ENCODE results near the gene ID3. TPM values are rescaled to one million over a fixed set of nuclear protein-coding genes. Genes with fewer than 3 reads are reported as not detected.
"Not testable (repeated sequence)": the region's sequence is repeated elsewhere in the genome, so short reads cannot be mapped to it uniquely, and the experiment has no call there.

Gene ID3
- total RNA-seq, 1 experiment from 2014 or later: 336 TPM

DNA sequence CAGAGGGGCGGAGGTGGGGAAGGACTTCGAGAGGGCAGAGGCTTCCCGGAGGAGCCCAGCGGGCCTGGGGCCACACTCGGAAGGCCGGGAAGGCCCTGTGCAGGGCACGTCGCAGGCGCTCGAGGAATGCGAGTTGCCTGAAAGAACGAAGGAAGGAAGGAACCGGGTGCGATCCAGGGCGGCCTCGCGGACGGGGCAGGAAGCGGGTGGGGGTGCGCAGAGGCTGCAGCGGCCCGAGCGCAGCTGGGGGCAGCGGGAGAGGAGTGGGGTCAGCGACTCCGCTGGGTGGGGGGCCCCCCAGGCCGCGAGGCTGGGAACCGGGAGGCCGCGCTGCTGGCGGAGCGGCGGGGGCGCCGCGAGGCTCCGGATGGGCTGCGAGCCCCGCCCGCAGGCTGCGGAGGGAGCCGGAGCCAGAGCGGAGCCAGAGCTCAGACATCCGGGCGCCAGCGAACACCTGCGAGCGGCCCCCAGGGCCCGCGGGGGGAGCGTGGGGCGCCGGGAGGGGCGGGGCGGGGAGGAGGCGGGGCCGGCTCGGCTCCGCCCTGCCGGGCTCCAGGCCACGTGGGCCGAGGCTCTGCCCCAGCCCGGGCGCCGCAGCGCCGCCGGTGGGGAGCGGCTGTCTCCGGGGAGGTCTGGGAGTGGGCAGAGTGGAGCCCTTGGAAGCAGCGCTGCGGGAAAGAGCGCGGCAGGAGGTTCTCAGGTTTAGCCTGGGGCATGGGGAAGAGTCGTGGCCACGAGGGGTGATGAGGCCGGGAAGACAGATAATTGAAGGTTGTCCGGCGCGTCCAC, 4.6 kb downstream of the ID3 start:
- H3K9me3 ChIP-seq (replicated peaks): no peaks in the 10 kb centered on the region
- peak overlapping the region; percentile 79 for H3K4me3 ChIP-seq
- H3K27ac ChIP-seq: peak overlapping the region; percentile 99
- peaks cover 36% of the 10 kb centered on the region for H3K4me1 ChIP-seq
- H3K27me3 ChIP-seq: no peaks in the 10 kb centered on the region
- DNase-seq: peak; percentile 98 to 99
- H3K36me3 ChIP-seq: peaks cover 21% of the 10 kb centered on the region

DNA sequence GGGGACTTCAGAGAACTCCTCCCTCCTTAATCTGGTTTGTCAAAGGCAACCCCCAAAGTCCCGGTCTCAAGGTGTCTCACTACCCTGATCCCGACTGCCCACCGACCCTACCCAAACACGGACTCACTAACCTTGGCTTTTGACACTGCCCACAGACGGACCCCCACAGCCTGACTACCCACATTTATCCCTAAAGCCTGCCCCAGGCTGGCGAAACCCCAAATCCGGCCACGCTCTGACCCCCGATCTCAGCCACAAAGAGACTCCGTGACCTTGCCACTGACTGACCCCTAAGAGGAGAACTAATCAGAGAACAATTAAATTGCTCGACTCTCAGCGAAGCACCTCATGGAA, 5.2 kb downstream of the ID3 start:
- Histone ChIP-seq H3K27ac (peak overlapping the region; percentile 97), H3K27me3 (no peaks in the 10 kb centered on the region), H3K36me3 (peaks cover 21% of the 10 kb centered on the region), H3K4me3 (peak overlapping the region; percentile 55), H3K9me3 (replicated peaks) (no peaks in the 10 kb centered on the region), H3K4me1 (peaks cover 36% of the 10 kb centered on the region)
- no peak for DNase-seq

DNA sequence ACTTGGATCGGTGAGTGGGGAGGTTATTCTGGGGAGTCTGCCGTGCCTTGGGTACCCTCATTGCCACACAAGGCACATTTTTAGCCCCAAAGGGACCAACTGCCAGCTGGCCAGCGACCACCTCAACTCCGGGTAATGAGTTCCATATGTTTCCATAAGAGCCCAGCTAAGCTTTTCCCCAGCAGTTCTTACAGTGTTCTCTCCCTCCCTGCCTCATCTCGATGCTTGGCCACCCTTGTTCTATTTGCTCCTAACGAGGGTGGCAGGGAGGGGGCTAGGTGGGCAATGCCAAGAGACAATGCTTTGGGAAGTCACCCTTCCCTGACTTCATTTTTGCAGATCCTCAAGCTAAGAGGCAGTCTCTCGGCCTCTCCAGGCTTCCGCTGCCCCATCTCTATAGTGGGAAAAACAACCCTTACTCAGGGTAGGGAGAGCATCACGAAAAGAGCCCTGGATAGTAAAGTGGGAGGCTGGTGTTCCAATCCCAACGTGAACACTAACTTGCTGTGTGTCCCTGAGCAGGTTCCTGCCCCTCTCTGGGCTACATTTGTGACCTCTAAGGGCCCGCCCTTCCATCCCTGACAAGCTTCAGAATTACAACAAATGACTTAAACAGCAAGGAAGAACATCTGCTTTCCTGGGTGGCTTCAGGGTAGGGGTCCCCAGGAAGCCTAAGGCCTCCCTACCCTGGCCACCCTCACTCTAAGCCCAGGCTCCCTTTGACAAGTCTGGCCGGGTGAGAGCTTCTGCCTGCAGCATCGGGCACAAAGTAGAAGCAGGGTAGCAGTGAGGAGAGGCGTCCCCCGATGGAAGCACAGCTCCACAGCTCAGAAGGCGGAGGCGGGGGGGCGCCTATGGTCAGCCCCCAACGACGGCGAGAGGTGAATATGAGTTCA, 5.8 kb downstream of the ID3 start:
- Histone ChIP-seq H3K27me3 (no peaks in the 10 kb centered on the region), H3K4me3 (peak overlapping the region; percentile 55), H3K4me1 (peaks cover 38% of the 10 kb centered on the region), H3K27ac (peak overlapping the region; percentile 97), H3K9me3 (replicated peaks) (no peaks in the 10 kb centered on the region), H3K36me3 (peaks cover 16% of the 10 kb centered on the region)
- peak; percentile 73 to 75 for DNase-seq

DNA sequence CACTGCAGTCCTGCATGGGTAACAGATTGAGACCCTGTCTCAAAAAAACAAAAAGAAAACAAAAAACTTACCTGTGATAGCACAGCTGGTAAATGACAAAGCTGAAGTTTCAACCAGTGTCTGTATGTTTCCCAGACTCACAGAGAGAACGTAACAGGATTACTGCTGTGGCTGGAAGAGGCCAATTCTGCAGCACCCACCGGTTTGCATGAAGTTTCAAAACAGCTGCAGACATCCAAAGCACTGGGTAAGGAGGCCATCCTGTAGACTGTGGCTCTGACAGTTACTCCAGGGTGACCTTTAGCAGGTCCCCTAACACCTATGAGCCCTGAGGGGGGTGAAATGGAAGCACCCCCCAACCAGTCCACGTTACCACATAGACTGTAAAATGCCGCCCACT, 7.5 kb downstream of the ID3 start:
- peaks cover 37% of the 10 kb centered on the region for H3K4me1 ChIP-seq

DNA sequence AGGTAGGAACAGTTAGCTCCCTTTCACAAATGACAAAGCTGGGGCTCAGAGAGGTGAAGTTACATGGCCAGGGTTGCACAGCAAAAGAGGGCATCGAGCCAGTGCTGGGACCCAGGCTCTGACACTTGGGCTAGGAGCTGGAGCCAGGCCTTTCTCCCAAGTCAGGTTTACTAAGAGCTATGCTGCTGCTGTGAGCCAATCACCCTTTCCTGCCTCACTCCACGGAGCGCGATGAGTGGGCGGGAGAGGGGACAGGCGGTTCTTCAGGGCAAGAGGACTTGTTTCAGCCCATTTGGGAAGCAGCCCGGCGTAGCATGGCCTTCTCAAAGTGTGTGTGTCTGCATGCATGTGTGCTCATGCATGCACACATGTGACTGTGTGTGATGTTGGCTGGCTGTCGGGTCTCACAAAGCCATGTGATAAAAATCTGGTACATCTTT, 10.6 kb downstream of the ID3 start:
- Histone ChIP-seq H3K9me3 (replicated peaks) (no peaks in the 10 kb centered on the region), H3K36me3 (no peaks in the 10 kb centered on the region), H3K27me3 (no peaks in the 10 kb centered on the region), H3K4me1 (peaks cover 27% of the 10 kb centered on the region), H3K4me3 (no peak overlapping the region), H3K27ac (no peak overlapping the region)
- no peak for DNase-seq

More for the DNA sequence above, 7.5 kb downstream of the ID3 start:
- Histone ChIP-seq H3K36me3 (peaks cover under 1% of the 10 kb centered on the region; the same call in 1 of the 2 replicates), H3K27me3 (no peaks in the 10 kb centered on the region), H3K4me3 (no peak overlapping the region), H3K9me3 (replicated peaks) (no peaks in the 10 kb centered on the region), H3K27ac (no peak overlapping the region; the same call in 1 of the 2 replicates)
- peak; percentile 60 to 79 for DNase-seq

DNA sequence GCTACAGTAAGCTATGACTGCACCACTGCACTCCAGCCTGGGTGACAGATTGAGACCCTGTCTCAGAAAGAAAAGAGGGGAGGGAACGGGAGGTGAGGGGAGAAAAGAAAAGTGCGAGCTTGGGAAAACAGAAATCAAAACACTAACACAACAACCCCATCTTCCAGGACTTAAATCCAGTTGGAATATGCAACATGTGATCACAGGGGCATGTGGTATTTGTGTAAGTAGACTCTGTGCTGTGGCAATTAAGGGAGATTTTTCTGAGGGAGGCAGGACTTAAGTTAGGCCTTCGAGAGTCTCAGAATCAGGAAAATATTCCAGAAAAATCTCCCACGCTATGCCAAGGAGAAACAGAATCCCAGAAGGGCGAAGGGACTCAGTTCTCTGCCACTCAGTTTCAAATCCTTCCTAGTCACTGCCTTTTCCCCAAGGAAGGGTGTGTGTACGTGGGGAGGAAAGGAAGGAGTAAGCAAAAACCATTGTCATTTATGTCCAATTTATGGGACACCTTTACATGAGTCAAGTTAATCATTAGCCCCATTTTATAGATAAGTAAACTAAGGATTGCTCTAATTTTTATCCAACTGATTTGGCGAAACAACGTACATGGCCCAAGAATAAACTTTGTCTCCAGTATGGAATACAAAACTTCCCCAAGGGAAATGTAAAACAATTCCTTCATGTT, 12.3 kb downstream of the ID3 start:
- Histone ChIP-seq H3K4me1 (peaks cover 19% of the 10 kb centered on the region), H3K36me3 (no peaks in the 10 kb centered on the region), H3K27me3 (no peaks in the 10 kb centered on the region), H3K4me3 (no peak overlapping the region), H3K9me3 (replicated peaks) (no peaks in the 10 kb centered on the region), H3K27ac (no peak overlapping the region)
- DNase-seq: no peak

DNA sequence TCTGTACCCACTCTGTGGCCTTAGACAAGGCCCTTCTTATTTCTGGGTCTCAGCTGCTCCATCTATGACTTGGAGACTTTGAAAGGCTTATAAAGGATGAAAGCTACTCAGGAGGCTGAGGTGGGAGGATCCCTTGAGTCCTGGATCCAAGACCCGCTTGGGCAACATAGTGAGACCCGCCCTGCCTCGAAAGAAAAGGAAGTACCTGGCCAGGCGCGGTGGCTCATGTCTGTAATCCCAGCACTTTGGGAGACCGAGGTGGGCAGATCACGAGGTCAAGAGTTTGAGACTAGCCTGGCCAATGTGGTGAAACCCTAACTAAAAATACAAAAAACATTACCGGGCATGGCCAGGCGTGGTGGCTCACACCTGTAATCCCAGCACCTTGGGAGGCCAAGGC, 13.4 kb downstream of the ID3 start:
- H3K36me3 ChIP-seq: no peaks in the 10 kb centered on the region
- no peak for DNase-seq

DNA sequence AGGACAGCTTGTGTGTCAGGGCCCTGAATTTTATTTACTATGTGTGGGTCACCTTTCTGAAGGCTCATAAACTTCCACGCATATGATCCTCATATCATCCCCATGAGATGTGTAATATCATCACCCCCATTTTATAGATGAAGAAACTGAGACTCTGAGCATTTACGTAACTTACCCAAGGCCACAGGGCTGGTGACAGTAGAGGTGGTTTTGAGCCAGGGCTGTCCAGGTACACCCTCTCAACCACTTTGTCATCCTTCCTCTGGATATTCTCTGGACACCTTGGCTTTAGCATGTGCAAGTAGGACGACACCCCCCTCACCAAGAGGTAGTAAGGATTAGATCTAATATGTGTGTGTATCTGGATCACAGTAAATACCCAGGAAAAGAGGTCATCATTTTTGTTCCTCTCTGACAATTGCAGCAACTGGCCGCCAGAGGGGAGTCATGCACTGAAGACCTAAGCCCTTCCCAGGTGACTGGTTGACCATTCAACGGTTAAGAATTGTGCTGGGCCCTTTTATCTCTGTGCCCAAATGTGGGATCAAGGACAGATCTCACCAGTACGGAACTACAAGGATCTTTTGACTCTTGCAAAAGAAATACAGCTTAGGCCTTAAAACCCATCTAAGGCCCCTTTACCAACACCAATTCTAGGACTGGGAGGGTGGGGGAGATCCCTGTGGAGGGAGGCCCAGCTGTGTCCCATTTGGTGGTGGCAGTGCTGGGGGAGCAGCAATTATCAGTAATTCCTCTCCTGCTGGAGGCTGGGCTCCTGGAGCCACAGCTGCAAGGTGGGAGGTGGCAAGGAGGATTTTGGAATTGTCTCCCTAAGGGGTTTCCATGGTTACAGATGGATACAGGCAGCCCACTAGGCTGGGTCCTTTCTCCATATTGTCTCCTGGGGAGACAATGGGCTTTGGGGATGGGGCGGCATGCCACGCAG, 14.6 kb downstream of the ID3 start:
- no peaks in the 10 kb centered on the region for H3K27me3 ChIP-seq
- no peak overlapping the region for H3K4me3 ChIP-seq
- H3K27ac ChIP-seq: no peak overlapping the region
- H3K36me3 ChIP-seq: no peaks in the 10 kb centered on the region
- H3K4me1 ChIP-seq: peaks cover 13% of the 10 kb centered on the region; the same call in 1 of the 2 replicates
- DNase-seq: peak; percentile 80 to 94
- no peaks in the 10 kb centered on the region for H3K9me3 ChIP-seq (replicated peaks)

More for the DNA sequence above, 13.4 kb downstream of the ID3 start:
- H3K27ac ChIP-seq: no peak overlapping the region
- no peaks in the 10 kb centered on the region for H3K9me3 ChIP-seq (replicated peaks)
- peaks cover 13% of the 10 kb centered on the region; the same call in 1 of the 2 replicates for H3K4me1 ChIP-seq
- H3K4me3 ChIP-seq: no peak overlapping the region
- no peaks in the 10 kb centered on the region for H3K27me3 ChIP-seq

DNA sequence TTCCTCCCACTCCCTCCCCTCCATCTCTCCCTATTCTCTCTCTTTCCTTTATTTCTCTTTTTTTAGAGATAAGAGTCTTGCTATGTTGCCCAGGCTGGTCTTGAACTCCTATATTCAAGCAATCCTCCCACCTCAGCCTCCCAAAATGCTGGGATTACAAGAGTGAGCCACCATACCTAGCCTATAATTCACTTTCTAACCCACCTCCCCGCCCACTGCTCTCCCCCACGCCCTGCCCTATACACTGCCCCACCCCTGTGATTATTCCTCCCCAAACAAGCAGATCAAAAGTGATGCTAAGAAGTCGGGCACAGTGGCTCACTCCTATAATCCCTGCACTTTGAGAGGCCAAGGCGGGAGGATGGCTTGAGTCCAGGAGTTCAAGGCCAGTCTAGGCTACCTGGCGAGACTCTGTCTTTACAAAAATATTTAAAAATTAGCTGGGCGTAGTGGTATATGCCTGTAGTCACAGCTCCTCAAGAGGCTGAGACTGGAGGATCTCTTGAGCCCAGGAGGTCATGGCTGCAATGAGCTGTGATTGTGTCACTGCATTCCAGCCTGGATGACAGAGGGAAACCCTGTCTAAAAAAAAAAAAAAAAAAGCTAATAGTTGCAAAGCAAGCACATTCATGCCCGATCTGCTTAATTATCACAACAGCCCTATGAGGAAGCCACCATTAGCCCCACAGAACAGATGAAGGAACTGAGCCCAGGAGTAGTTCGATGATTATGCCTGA, 15.4 kb downstream of the ID3 start:
- Histone ChIP-seq H3K4me3 (no peak overlapping the region), H3K36me3 (no peaks in the 10 kb centered on the region), H3K4me1 (peaks cover 11% of the 10 kb centered on the region; the same call in 1 of the 2 replicates), H3K27me3 (no peaks in the 10 kb centered on the region), H3K27ac (no peak overlapping the region), H3K9me3 (replicated peaks) (no peaks in the 10 kb centered on the region)
- no peak for DNase-seq

DNA sequence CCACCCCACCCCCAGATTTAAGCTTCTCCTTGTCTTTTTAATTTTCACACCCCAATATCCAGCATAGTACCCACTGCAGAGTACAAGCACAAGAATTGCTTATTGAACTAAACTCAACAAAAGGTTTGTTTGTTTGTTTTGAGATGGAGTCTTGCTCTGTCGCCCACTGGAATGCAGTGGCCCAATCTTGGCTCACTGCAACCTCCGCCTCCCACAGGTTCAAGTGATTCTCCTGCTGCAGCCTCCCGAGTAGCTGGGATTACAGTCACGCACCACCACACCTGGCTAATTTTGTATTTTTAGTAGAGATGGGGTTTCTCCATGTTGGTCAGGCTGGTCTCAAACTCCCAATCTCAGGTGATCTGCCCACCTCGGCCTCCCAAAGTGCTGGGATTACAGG, 16.4 kb downstream of the ID3 start:
- not testable (repeated sequence) for DNase-seq, H3K27ac ChIP-seq, H3K4me3 ChIP-seq

DNA sequence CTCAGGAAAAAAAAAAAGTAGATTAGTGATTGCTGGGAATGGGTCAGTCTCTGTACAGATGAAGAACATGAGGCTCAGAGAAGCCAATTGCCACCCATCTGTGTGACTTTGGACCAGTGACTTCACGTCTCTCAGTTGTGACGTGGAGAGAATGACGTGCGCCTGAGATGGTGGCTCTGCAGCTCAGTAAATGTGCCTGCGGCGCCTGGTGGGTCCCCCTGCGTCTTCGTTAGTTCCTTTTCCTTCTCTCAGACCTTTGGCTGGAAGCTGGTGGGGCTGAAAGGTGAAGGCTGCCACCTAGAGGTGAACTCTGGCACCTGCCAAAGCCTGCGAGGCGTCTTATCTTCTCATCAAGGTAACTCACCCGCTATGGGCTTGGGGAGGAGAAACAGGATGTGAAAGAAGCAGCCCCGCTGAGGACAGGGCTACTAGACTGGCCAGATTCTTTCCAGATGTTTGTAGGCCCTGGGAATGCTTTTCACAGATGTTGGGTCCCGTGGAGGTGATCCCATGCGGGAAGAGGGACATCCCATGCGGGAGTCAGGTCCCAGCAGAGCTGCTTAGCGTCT, 19.5 kb downstream of the ID3 start:
- Histone ChIP-seq H3K4me3 (no peak overlapping the region), H3K9me3 (replicated peaks) (no peaks in the 10 kb centered on the region), H3K27me3 (no peaks in the 10 kb centered on the region), H3K36me3 (no peaks in the 10 kb centered on the region), H3K27ac (no peak overlapping the region), H3K4me1 (peaks cover 8% of the 10 kb centered on the region)
- peak; percentile 93 to 98 for DNase-seq

More for the DNA sequence above, 16.4 kb downstream of the ID3 start:
- peaks cover 11% of the 10 kb centered on the region; the same call in 1 of the 2 replicates for H3K4me1 ChIP-seq
- not testable (repeated sequence) for H3K27me3 ChIP-seq; H3K36me3 ChIP-seq; H3K9me3 ChIP-seq (replicated peaks)

DNA sequence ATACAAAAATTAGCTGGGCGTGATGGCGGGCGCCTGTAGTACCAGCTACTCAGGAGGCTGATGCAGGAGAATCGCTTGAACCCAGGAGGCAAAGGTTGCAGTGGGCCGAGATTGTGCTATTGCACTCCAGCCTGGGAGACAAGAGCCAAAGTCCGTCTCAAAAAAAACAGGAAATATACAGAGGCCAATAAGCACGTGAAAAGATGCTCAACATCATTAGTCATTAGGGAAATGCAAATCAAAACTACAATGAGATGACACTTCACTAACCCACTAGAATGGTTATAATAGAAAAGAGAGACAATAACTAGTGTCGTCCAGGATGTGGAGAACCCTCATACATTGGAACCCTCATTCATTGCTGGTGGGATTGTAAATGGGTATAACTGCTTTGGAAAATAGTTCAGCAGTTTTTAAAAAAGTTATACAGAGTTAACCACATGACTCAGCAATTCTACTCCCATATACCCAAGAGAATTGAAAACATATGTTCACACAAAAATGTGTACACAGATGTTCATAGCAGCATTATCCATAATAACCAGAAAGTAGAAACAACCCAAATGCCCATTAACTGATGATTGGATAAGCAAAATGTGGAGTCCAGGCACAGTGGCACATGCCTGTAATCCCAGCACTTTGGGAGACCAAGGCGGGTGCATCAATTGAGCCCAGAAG, 21.9 kb downstream of the ID3 start:
- no peaks in the 10 kb centered on the region for H3K27me3 ChIP-seq
- peaks cover 12% of the 10 kb centered on the region for H3K4me1 ChIP-seq
- H3K36me3 ChIP-seq: no peaks in the 10 kb centered on the region
- no peak for DNase-seq
- no peak overlapping the region for H3K27ac ChIP-seq
- no peak overlapping the region for H3K4me3 ChIP-seq
- no peaks in the 10 kb centered on the region for H3K9me3 ChIP-seq (replicated peaks)
